Endothelial cell of umbilical vein (primary cell): ENCODE results near the gene RGL4. TPM values are rescaled to one million over a fixed set of nuclear protein-coding genes. Genes with fewer than 3 reads are reported as not detected.

Experiments
- BruUV-seq: library from RNA; stranded (reverse); fragments of 400-500 nt; replicated peaks from 2 replicates; lab custom pipeline; 2021; lab: Mats Ljungman, UMichigan
- CTCF ChIA-PET: fragments of 300-600, 350-600 bp; sonication (Branson Sonifier 250); formaldehyde crosslinking; loops from one replicate; lab custom pipeline; 2021; ENCODE audit warnings: antibody characterized with exemption, inconsistent platforms; lab: Charles Lee
- POLR2A ChIA-PET: fragments of 300-600, 350-600 bp; sonication (Branson Sonifier 250); formaldehyde crosslinking; loops from one replicate; lab custom pipeline; 2021; ENCODE audit warnings: antibody characterized with exemption, inconsistent platforms; lab: Charles Lee
- DNase-seq: peaks from one replicate; pipeline ENCODE4 v3.0.0-alpha.2; 2011; ENCODE audit warnings: low read depth, low spot score
- FAIRE-seq: peaks from 2 replicates; lab custom pipeline; 2011; peaks lifted over from hg19 to GRCh38; lab: Jason Lieb, UNC
- H2AFZ ChIP-seq: 2 replicates; pipeline ENCODE4 v1.6.0; 2012; ENCODE audit warnings: low read depth, low read length, control low read depth, inconsistent platforms
- H3K27ac ChIP-seq: 2 replicates; pipeline ENCODE4 v1.5.1; 2011; ENCODE audit warnings: low read depth, mild to moderate bottlenecking, control low read depth, low read length, moderate library complexity; ENCODE audit not compliant: insufficient read depth
- H3K27me3 ChIP-seq, 2 experiments: 2 replicates each; pipeline versions ENCODE4 v1.6.0 to v1.6.1; 2011; ENCODE audit warnings: low read length in 2 of 2, mixed read lengths in 1 of 2; ENCODE audit not compliant: control insufficient read depth in 2 of 2, insufficient read depth in 2 of 2
- H3K36me3 ChIP-seq, 2 experiments: 2 replicates in 1 of 2; 3 replicates in 1 of 2; pipeline ENCODE4 v1.5.1; 2011; ENCODE audit warnings: low read length in 2 of 2, mild to moderate bottlenecking in 1 of 2, moderate library complexity in 1 of 2; ENCODE audit not compliant: control insufficient read depth in 2 of 2, insufficient read depth in 2 of 2; ENCODE audit errors: extremely low read depth in 1 of 2
- H3K4me1 ChIP-seq: 3 replicates; pipeline ENCODE4 v1.5.1; 2011; ENCODE audit warnings: mild to moderate bottlenecking, low read length; ENCODE audit not compliant: control insufficient read depth, insufficient read depth; ENCODE audit errors: extremely low read depth
- H3K4me2 ChIP-seq: 2 replicates; pipeline ENCODE4 v1.6.1; 2011; ENCODE audit warnings: low read length, control low read depth, mixed read lengths; ENCODE audit not compliant: insufficient read depth
- H3K4me3 ChIP-seq, 3 experiments: fragments of 200-600 bp in 1 of 3; sonication (generic), shearing (Covaris generic) in 1 of 3; replicated peaks in 1 of 3; 2 replicates each; pipeline ENCODE4 v1.5.1; 2011 to 2016; ENCODE audit warnings: control low read depth in 3 of 3, low read length in 3 of 3, mild to moderate bottlenecking in 2 of 3, inconsistent platforms in 1 of 3, low read depth in 1 of 3, moderate library complexity in 1 of 3; ENCODE audit not compliant: insufficient read depth in 1 of 3
- H3K79me2 ChIP-seq: 2 replicates; pipeline ENCODE4 v1.6.0; 2012; ENCODE audit warnings: low read length, inconsistent platforms; ENCODE audit not compliant: control insufficient read depth, insufficient read depth
- H3K9ac ChIP-seq: replicated peaks from 2 replicates; pipeline ENCODE3; 2011; ENCODE audit warnings: low read length, control low read depth; ENCODE audit not compliant: insufficient read depth; ENCODE audit errors: extremely low read depth
- H3K9me1 ChIP-seq: replicated peaks from 3 replicates; pipeline ENCODE4 v1.6.0; 2011; ENCODE audit warnings: mild to moderate bottlenecking, low read length; ENCODE audit not compliant: control insufficient read depth, insufficient read depth; ENCODE audit errors: extremely low read depth
- H3K9me3 ChIP-seq: replicated peaks from 2 replicates; pipeline ENCODE4 v1.5.1; 2012; ENCODE audit warnings: low read length, inconsistent platforms; ENCODE audit not compliant: control insufficient read depth, insufficient read depth
- H4K20me1 ChIP-seq: replicated peaks from 2 replicates; pipeline ENCODE3; 2011; ENCODE audit warnings: mild to moderate bottlenecking, low read length; ENCODE audit not compliant: control insufficient read depth, insufficient read depth; ENCODE audit errors: extremely low read depth
- CTCF ChIP-seq, 2 donors: IDR thresholded peaks; 1 replicate in 1 of 2; 2 replicates in 1 of 2; pipeline ENCODE4 v1.5.1; 2011; ENCODE audit warnings: low read length in 2 of 2, mild to moderate bottlenecking in 2 of 2, moderate library complexity in 2 of 2, control low read depth in 1 of 2, inconsistent platforms in 1 of 2, low read depth in 1 of 2; ENCODE audit not compliant: insufficient read depth in 1 of 2; ENCODE audit errors: extremely low read depth in 1 of 2
- EZH2 ChIP-seq: IDR thresholded peaks from 2 replicates; pipeline ENCODE4 v1.6.1; 2012; ENCODE audit warnings: borderline replicate concordance, low read depth, mild to moderate bottlenecking, moderate library complexity, low read length, inconsistent platforms; ENCODE audit not compliant: severe bottlenecking
- FOS ChIP-seq: IDR thresholded peaks from 2 replicates; pipeline ENCODE4 v1.6.1; 2011; ENCODE audit warnings: mild to moderate bottlenecking, low read length, moderate library complexity, borderline replicate concordance; ENCODE audit not compliant: insufficient read depth
- GATA2 ChIP-seq: IDR thresholded peaks from 2 replicates; pipeline ENCODE4 v1.7.0; 2011; ENCODE audit warnings: low read depth, mild to moderate bottlenecking, moderate library complexity, mixed read lengths, low read length; ENCODE audit not compliant: insufficient read length, insufficient read depth
- JUN ChIP-seq: IDR thresholded peaks from 2 replicates; pipeline ENCODE4 v1.6.1; 2011; ENCODE audit warnings: borderline replicate concordance, low read depth; ENCODE audit not compliant: insufficient read length, insufficient read depth
- MYC ChIP-seq: IDR thresholded peaks from one replicate; pipeline ENCODE4 v1.6.1; 2011; ENCODE audit warnings: mild to moderate bottlenecking, low read depth, low read length
- POLR2A ChIP-seq: IDR thresholded peaks from 2 replicates; pipeline ENCODE4 v1.6.1; 2012; ENCODE audit warnings: low read depth, mild to moderate bottlenecking, control low read depth, low read length
- POLR2AphosphoS5 ChIP-seq: IDR thresholded peaks from 2 replicates; pipeline ENCODE4 v1.6.1; 2012; ENCODE audit warnings: low read depth, mild to moderate bottlenecking, control low read depth, low read length, moderate library complexity; ENCODE audit not compliant: insufficient read depth
- dilution Hi-C: fragments of 300-500 bp; cut with MboI; formaldehyde crosslinking; loops from one replicate; pipeline ENCODE4 v1.15.0; 2019; ENCODE audit warnings: low sequenced_read_pairs; ENCODE audit not compliant: extremely low pct_ligation_motif_present
- intact Hi-C: fragments of 100-400 bp; cut with micrococcal nuclease; formaldehyde crosslinking; loops from one replicate; pipeline ENCODE4 v1.10.0; 2022
- polyA plus RNA-seq, 4 experiments: library from polyadenylated mRNA; depleted of rRNA in 3 of 4; stranded (reverse) in 3 of 4; unstranded in 1 of 4; fragments of >200 nt; gene quantifications; 2 replicates each; pipeline versions ENCODE4 v1.2.1 to v1.2.3, GENCODE V29; 2011 to 2012; ENCODE audit warnings: missing spikeins in 1 of 4
- total RNA-seq: library from RNA; stranded (reverse); gene quantifications from 2 replicates; pipeline ENCODE4 v1.2.3, GENCODE V29; 2021
- TF ChIP-seq, protein P1 (sequence below): IDR thresholded peaks from 2 replicates; pipeline ENCODE4 v1.6.1; 2011; ENCODE audit not compliant: insufficient read depth, insufficient read length

The RGL4 gene
- total and polyA plus RNA-seq, 2 donors (not counting 3 experiments of a cell fraction or from before 2014, with no cell fraction given) = not detected

DNA sequence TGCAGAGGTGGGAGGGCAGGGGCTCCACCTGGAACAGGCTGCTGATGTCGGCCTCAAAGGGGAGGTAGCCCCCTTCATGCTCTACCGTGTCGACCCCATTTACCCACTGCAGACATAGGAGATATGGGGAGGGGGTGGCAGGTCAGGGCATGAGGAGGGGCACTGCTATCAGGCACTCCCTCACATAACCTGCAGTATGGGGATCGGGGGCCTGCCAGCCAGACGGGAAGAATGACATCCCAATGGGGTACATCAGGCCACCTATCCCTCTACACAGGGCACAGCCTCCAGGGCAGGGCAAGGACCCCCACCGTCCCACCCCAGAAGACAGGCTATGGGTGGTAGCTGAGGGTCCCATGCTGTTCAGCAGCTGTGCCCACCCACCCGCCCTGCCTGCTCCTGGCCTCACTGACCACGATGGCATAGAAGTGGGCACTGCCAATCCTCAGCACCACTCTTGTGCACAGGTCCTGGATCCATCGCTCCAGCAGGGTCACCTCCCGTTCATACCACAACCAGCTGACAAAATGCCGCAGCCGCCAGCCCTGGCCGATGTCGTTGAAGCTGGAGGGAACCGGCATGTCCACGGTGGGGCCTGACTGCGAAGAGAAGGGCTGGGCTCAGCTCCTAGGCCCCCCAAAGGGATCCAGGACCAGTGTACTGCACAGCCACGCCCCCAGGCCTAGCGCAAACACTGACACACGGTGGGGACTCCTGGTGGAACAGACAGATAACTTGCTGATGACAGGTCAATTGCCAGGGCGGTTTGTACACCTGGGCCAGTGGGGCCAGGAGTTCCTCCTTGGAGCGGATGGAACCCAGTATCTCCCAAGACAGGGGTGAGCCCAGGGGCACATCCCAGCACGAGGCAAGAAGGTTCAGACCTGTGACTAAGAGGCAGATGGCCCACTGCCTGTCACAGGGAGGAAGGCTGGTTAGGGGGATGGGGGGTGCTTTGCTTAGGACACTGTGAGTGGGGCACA lies 24.1 kb downstream of the RGL4 start:
- FAIRE-seq (no peak), DNase-seq (no peak)
- H3K9ac ChIP-seq = no peak overlapping the region
- POLR2A ChIA-PET = no interaction called here
- no peaks in the 10 kb centered on the region for H4K20me1 ChIP-seq
- H3K9me1 ChIP-seq = no peaks in the 10 kb centered on the region
- no peak overlapping the region for H2AFZ ChIP-seq
- intact Hi-C loops = loop anchor here (5.0 kb wide), 1 partner anchor 132 kb away; no protein-coding TSS in a partner anchor
- dilution Hi-C loops = no loop called here
- no TSS peak for BruUV-seq
- H3K36me3 ChIP-seq = peaks cover 2 to 14% of the 10 kb centered on the region in 2 experiments
- TF ChIP-seq EZH2 (no peak), JUN (no peak), MYC (no peak), CTCF (IDR thresholded peaks at IDR 0.05; ENCODE audit: extremely low read depth in 1 of 2, insufficient read depth in 1 of 2, low read depth in 1 of 2, low read length in 2 of 2) (no peak), POLR2AphosphoS5 (no peak), GATA2 (no peak), POLR2A (no peak), FOS (no peak)
- TF ChIP-seq, protein P1, sequence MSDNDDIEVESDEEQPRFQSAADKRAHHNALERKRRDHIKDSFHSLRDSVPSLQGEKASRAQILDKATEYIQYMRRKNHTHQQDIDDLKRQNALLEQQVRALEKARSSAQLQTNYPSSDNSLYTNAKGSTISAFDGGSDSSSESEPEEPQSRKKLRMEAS = no peak
- H3K27ac ChIP-seq = no peak overlapping the region
- no peaks in the 10 kb centered on the region for H3K4me1 ChIP-seq
- no peak overlapping the region for H3K4me3 ChIP-seq
- no peak overlapping the region for H3K4me2 ChIP-seq
- no peaks in the 10 kb centered on the region for H3K9me3 ChIP-seq
- CTCF ChIA-PET = interaction anchor here (0.9 kb wide), 1 partner anchor 135 kb away, joined by 3 read pairs; no protein-coding TSS in a partner anchor
- H3K27me3 ChIP-seq = no peaks in the 10 kb centered on the region
- H3K79me2 ChIP-seq = peaks cover 14% of the 10 kb centered on the region
